Stimulated activated naive CD8-positive, alpha-beta T cell treated with anti-CD3 and anti-CD28 coated beads, Interleukin-15, amount 100 ng/mL, for 72 hours (primary cell): Measurements from ENCODE around the gene HDGF.
A peak's percentile ranks its signal among the peaks of the same experiment; 100 is the strongest.

Experiments
- ATAC-seq: fragments of 150-1000 bp; cut with Tn5 transposase; 2 replicates; pipeline ENCODE4 v1.10.0; 2021; ENCODE audit warnings: mild to moderate bottlenecking, moderate library complexity
- DNase-seq, 2 donors: peaks; one replicate each; pipeline ENCODE4 v3.0.0; 2021 to 2022
- H3K27ac Mint-ChIP-seq, 2 donors: one replicate each; pipeline ENCODE4 v1.8.0; 2022; ENCODE audit warnings: mild to moderate bottlenecking in 2 of 2, mixed read lengths in 2 of 2, moderate library complexity in 2 of 2
- H3K27me3 Mint-ChIP-seq: one replicate; pipeline ENCODE4 v1.8.0; 2022; ENCODE audit warnings: mixed read lengths
- H3K4me1 Mint-ChIP-seq: one replicate; pipeline ENCODE4 v1.8.0; 2022; ENCODE audit warnings: mild to moderate bottlenecking, mixed read lengths
- H3K4me3 Mint-ChIP-seq, 2 donors: one replicate each; pipeline ENCODE4 v1.8.0; 2022; ENCODE audit warnings: mild to moderate bottlenecking in 2 of 2, mixed read lengths in 2 of 2, moderate library complexity in 1 of 2
- H3K9me3 Mint-ChIP-seq, 2 donors: one replicate each; pipeline ENCODE4 v1.8.0; 2022; ENCODE audit warnings: mixed read lengths in 2 of 2

HDGF gene

GRCh38 chr1:156704930-156705320 is 46.5 kb downstream of the HDGF start:
- H3K27me3 Mint-ChIP-seq = peaks cover 63% of the 10 kb centered on the region
- H3K9me3 Mint-ChIP-seq = no peaks in the 10 kb centered on the region
- no peak overlapping the region for H3K27ac Mint-ChIP-seq
- peaks cover 48% of the 10 kb centered on the region for H3K4me1 Mint-ChIP-seq
- H3K4me3 Mint-ChIP-seq = peak overlapping the region; percentile 66 to 96
- DNase-seq (peak in 1 of 2 donors; percentile 34), ATAC-seq (no peak)

GRCh38 chr1:156704166-156704711 is 47.2 kb downstream of the HDGF start:
- Mint-ChIP-seq H3K27me3 (peaks cover 70% of the 10 kb centered on the region), H3K27ac (no peak overlapping the region), H3K4me1 (peaks cover 48% of the 10 kb centered on the region), H3K4me3 (peak overlapping the region; percentile 2 to 66), H3K9me3 (no peaks in the 10 kb centered on the region)
- ATAC-seq (no peak), DNase-seq (no peak)

- ATAC-seq = no peak
- peaks cover 48% of the 10 kb centered on the region for H3K4me1 Mint-ChIP-seq
Observed at GRCh38 chr1:156703741-156704140, 47.7 kb downstream of the HDGF start.

GRCh38 chr1:156703336-156703735 is 48.1 kb downstream of the HDGF start:
- no peak for ATAC-seq
- Mint-ChIP-seq H3K27ac (no peak overlapping the region), H3K4me3 (no peak overlapping the region), H3K9me3 (no peaks in the 10 kb centered on the region), H3K27me3 (peaks cover 79% of the 10 kb centered on the region), H3K4me1 (peaks cover 48% of the 10 kb centered on the region)
- no peak for DNase-seq

More at GRCh38 chr1:156703741-156704140, 47.7 kb downstream of the HDGF start:
- Mint-ChIP-seq H3K27me3 (peaks cover 75% of the 10 kb centered on the region), H3K27ac (no peak overlapping the region), H3K4me3 (no peak overlapping the region), H3K9me3 (no peaks in the 10 kb centered on the region)
- no peak for DNase-seq

GRCh38 chr1:156700736-156701531 is 50.5 kb downstream of the HDGF start:
- Mint-ChIP-seq H3K27me3 (peaks cover 75% of the 10 kb centered on the region), H3K4me1 (peaks cover 34% of the 10 kb centered on the region), H3K9me3 (no peaks in the 10 kb centered on the region), H3K27ac (peak overlapping the region in 1 of 2 donors; percentile 67), H3K4me3 (no peak overlapping the region)
- DNase-seq (no peak), ATAC-seq (peak; percentile 39)

GRCh38 chr1:156698995-156699394 is 52.5 kb downstream of the HDGF start:
- no peaks in the 10 kb centered on the region for H3K9me3 Mint-ChIP-seq
- DNase-seq (no peak), ATAC-seq (no peak)
- H3K27me3 Mint-ChIP-seq = peaks cover 65% of the 10 kb centered on the region
- H3K4me1 Mint-ChIP-seq = peaks cover 15% of the 10 kb centered on the region
- no peak overlapping the region for H3K4me3 Mint-ChIP-seq
- no peak overlapping the region for H3K27ac Mint-ChIP-seq

- H3K4me1 Mint-ChIP-seq = peaks cover 23% of the 10 kb centered on the region
- no peaks in the 10 kb centered on the region for H3K9me3 Mint-ChIP-seq
- DNase-seq (no peak), ATAC-seq (no peak)
- H3K4me3 Mint-ChIP-seq = no peak overlapping the region
- H3K27ac Mint-ChIP-seq = no peak overlapping the region
- peaks cover 66% of the 10 kb centered on the region for H3K27me3 Mint-ChIP-seq
Observed at GRCh38 chr1:156697481-156697880, 54.0 kb downstream of the HDGF start.

- Mint-ChIP-seq H3K9me3 (no peaks in the 10 kb centered on the region), H3K4me3 (no peak overlapping the region), H3K27me3 (peaks cover 72% of the 10 kb centered on the region), H3K4me1 (peaks cover 31% of the 10 kb centered on the region), H3K27ac (no peak overlapping the region)
- DNase-seq = no peak
- no peak for ATAC-seq
Observed at GRCh38 chr1:156696755-156697154, 54.7 kb downstream of the HDGF start.

GRCh38 chr1:156694690-156694962 is 56.8 kb downstream of the HDGF start:
- no peaks in the 10 kb centered on the region for H3K9me3 Mint-ChIP-seq
- DNase-seq (no peak), ATAC-seq (no peak)
- H3K4me3 Mint-ChIP-seq = no peak overlapping the region
- peaks cover 28% of the 10 kb centered on the region for H3K4me1 Mint-ChIP-seq
- H3K27ac Mint-ChIP-seq = no peak overlapping the region
- H3K27me3 Mint-ChIP-seq = peaks cover 77% of the 10 kb centered on the region

- ATAC-seq (no peak), DNase-seq (no peak)
- no peaks in the 10 kb centered on the region for H3K9me3 Mint-ChIP-seq
- peaks cover 77% of the 10 kb centered on the region for H3K27me3 Mint-ChIP-seq
- peaks cover 34% of the 10 kb centered on the region for H3K4me1 Mint-ChIP-seq
- no peak overlapping the region for H3K4me3 Mint-ChIP-seq
- no peak overlapping the region for H3K27ac Mint-ChIP-seq
Observed at GRCh38 chr1:156693848-156694689, 57.4 kb downstream of the HDGF start.

- H3K4me1 Mint-ChIP-seq = peaks cover 36% of the 10 kb centered on the region
- DNase-seq = no peak
- no peak overlapping the region for H3K4me3 Mint-ChIP-seq
- ATAC-seq = no peak
- H3K27me3 Mint-ChIP-seq = peaks cover 76% of the 10 kb centered on the region
- no peaks in the 10 kb centered on the region for H3K9me3 Mint-ChIP-seq
- peak overlapping the region in 1 of 2 donors; percentile 52 for H3K27ac Mint-ChIP-seq
Observed at GRCh38 chr1:156692925-156693847, 58.3 kb downstream of the HDGF start.

- ATAC-seq (no peak), DNase-seq (no peak)
- H3K27ac Mint-ChIP-seq = peak overlapping the region in 1 of 2 donors; percentile 23
- peaks cover 76% of the 10 kb centered on the region for H3K27me3 Mint-ChIP-seq
- no peaks in the 10 kb centered on the region for H3K9me3 Mint-ChIP-seq
- no peak overlapping the region for H3K4me3 Mint-ChIP-seq
- peaks cover 36% of the 10 kb centered on the region for H3K4me1 Mint-ChIP-seq
Observed at GRCh38 chr1:156692441-156692924, 59.0 kb downstream of the HDGF start.
